Gastroesophageal sphincter (tissue), 3 donors: ENCODE results near the gene ATP8A1.

ENCODE experiments used
- CTCF ChIP-seq, 4 experiments: fragments of 200-600 bp in 2 of 4; fragments of 450-650 bp in 2 of 4; sonication (generic) in 1 of 4; IDR thresholded peaks; one replicate each; pipeline ENCODE4 v1.5.1; 2017 to 2019; ENCODE audit warnings: antibody characterized with exemption in 4 of 4, mild to moderate bottlenecking in 2 of 4, moderate library complexity in 2 of 4
- POLR2A ChIP-seq, 2 donors: fragments of 450-650 bp; IDR thresholded peaks; one replicate each; pipeline ENCODE4 v1.6.1; 2017; ENCODE audit warnings: antibody characterized with exemption in 2 of 2, mild to moderate bottlenecking in 2 of 2, moderate library complexity in 1 of 2
- POLR2AphosphoS5 ChIP-seq: sonication (generic); formaldehyde crosslinking; IDR thresholded peaks from one replicate; pipeline ENCODE4 v1.6.1; 2017; ENCODE audit warnings: antibody characterized with exemption

- no peak for TF ChIP-seq CTCF (IDR thresholded peaks at IDR 0.05)
- TF ChIP-seq POLR2AphosphoS5, result no peak
- no peak for TF ChIP-seq POLR2A (IDR thresholded peaks at IDR 0.05)
Measured at GRCh38 chr4:42625329-42625728, 31.6 kb downstream of the ATP8A1 start.
